GM23338 (cell line): ENCODE data around the gene STIL. TPM values are rescaled to one million over a fixed set of nuclear protein-coding genes. Genes with fewer than 3 reads are reported as not detected.
A peak's percentile ranks its signal among the peaks of the same experiment; 100 is the strongest.

Source experiments
- ATAC-seq: fragments of 200-7000 bp; cut with Tn5 transposase; 3 replicates; pipeline ENCODE4 v1.9.1; 2020
- DNase-seq: peaks from one replicate; pipeline ENCODE4 v3.0.0-alpha.2; 2015; ENCODE audit warnings: low spot score
- H2AFZ ChIP-seq: fragments of 200-600 bp; sonication (generic); 2 replicates; pipeline ENCODE4 v1.8.0; 2016; ENCODE audit warnings: antibody characterized with exemption, mild to moderate bottlenecking, moderate library complexity
- H3F3A ChIP-seq: fragments of 200-600 bp; sonication (generic); replicated peaks from 2 replicates; pipeline ENCODE4 v1.8.0; 2017; ENCODE audit warnings: antibody characterized with exemption, mixed run types, low read depth
- H3K27ac ChIP-seq: fragments of 200-600 bp; sonication (generic); 2 replicates; pipeline ENCODE4 v1.6.1; 2016; ENCODE audit warnings: low read depth
- H3K27me3 ChIP-seq: fragments of 200-600 bp; sonication (generic); 2 replicates; pipeline ENCODE4 v1.8.0; 2016; ENCODE audit warnings: mild to moderate bottlenecking, mixed run types, moderate library complexity; ENCODE audit not compliant: insufficient read depth
- H3K36me3 ChIP-seq: fragments of 200-600 bp; sonication (generic); 2 replicates; pipeline ENCODE4 v1.8.0; 2016; ENCODE audit warnings: mild to moderate bottlenecking; ENCODE audit not compliant: insufficient read depth
- H3K4me1 ChIP-seq: fragments of 200-600 bp; sonication (generic); 2 replicates; pipeline ENCODE4 v1.8.0; 2016; ENCODE audit warnings: mild to moderate bottlenecking, moderate library complexity; ENCODE audit not compliant: insufficient read depth
- H3K4me2 ChIP-seq: fragments of 200-600 bp; sonication (generic); 2 replicates; pipeline ENCODE4 v1.7.1; 2017; ENCODE audit warnings: mixed run types
- H3K4me3 ChIP-seq: fragments of 200-600 bp; sonication (generic); 2 replicates; pipeline ENCODE4 v1.6.1; 2016; ENCODE audit warnings: mixed run types
- H3K79me2 ChIP-seq: fragments of 200-600 bp; sonication (generic); replicated peaks from 2 replicates; pipeline ENCODE4 v1.8.0; 2017; ENCODE audit warnings: mild to moderate bottlenecking; ENCODE audit not compliant: insufficient read depth
- H3K9me2 ChIP-seq: fragments of 200-600 bp; sonication (generic); 2 replicates; pipeline ENCODE4 v1.8.0; 2017; ENCODE audit not compliant: insufficient read depth
- H4K20me1 ChIP-seq: fragments of 200-600 bp; sonication (generic); replicated peaks from 2 replicates; pipeline ENCODE4 v1.8.0; 2017; ENCODE audit warnings: mild to moderate bottlenecking; ENCODE audit not compliant: insufficient read depth
- H3K27ac Mint-ChIP-seq: 2 replicates; pipeline ENCODE4 v1.8.0; 2020; ENCODE audit warnings: inconsistent platforms, mild to moderate bottlenecking, moderate library complexity, mixed read lengths
- H3K27me3 Mint-ChIP-seq: 3 replicates; pipeline ENCODE4 v1.8.0; 2022; ENCODE audit warnings: low read depth, mild to moderate bottlenecking, moderate library complexity, mixed read lengths, inconsistent platforms; ENCODE audit not compliant: insufficient read depth, poor library complexity
- H3K36me3 Mint-ChIP-seq: 3 replicates; pipeline ENCODE4 v1.8.0; 2021; ENCODE audit warnings: low read depth, mild to moderate bottlenecking, inconsistent platforms, moderate library complexity, mixed read lengths
- H3K4me1 Mint-ChIP-seq: 3 replicates; pipeline ENCODE4 v1.8.0; 2020; ENCODE audit warnings: mild to moderate bottlenecking, inconsistent platforms, mixed read lengths
- H3K4me3 Mint-ChIP-seq: 3 replicates; pipeline ENCODE4 v1.8.0; 2021; ENCODE audit warnings: moderate library complexity, mild to moderate bottlenecking, inconsistent platforms, mixed read lengths
- H3K9me3 Mint-ChIP-seq: 3 replicates; pipeline ENCODE4 v1.8.0; 2020; ENCODE audit warnings: moderate library complexity, mild to moderate bottlenecking, inconsistent platforms, mixed read lengths
- CREB1 ChIP-seq: fragments of 250-450 bp; sonication (Bioruptor Pico); IDR thresholded peaks from 2 replicates; pipeline ENCODE4 v1.5.0; 2020; ENCODE audit warnings: low read depth, mild to moderate bottlenecking, moderate library complexity
- CTCF ChIP-seq, 2 experiments: fragments of 200-600 bp in 1 of 2; sonication (generic) in 1 of 2; conservative IDR thresholded peaks; 2 replicates each; pipeline versions ENCODE4 v1.5.1 to v1.6.1; 2016 to 2017; ENCODE audit warnings: antibody characterized with exemption in 2 of 2, low read depth in 2 of 2, mild to moderate bottlenecking in 2 of 2, moderate library complexity in 1 of 2
- ETS1 ChIP-seq: IDR thresholded peaks from 2 replicates; pipeline ENCODE4 v1.6.1; 2016; ENCODE audit warnings: antibody characterized with exemption
- EZH2 ChIP-seq: fragments of 200-600 bp; sonication (generic); IDR thresholded peaks from one replicate; pipeline ENCODE4 v1.8.0; 2017; ENCODE audit warnings: antibody characterized with exemption, mild to moderate bottlenecking, low read depth; ENCODE audit not compliant: unreplicated experiment
- EZH2phosphoT487 ChIP-seq: fragments of 200-600 bp; sonication (generic); IDR thresholded peaks from one replicate; pipeline ENCODE4 v1.8.1; 2018; ENCODE audit warnings: antibody characterized with exemption; ENCODE audit not compliant: unreplicated experiment
- JUNB ChIP-seq: IDR thresholded peaks from one replicate; pipeline ENCODE4 v1.6.1; 2016; ENCODE audit warnings: antibody characterized with exemption; ENCODE audit not compliant: unreplicated experiment
- NANOG ChIP-seq: IDR thresholded peaks from 2 replicates; pipeline ENCODE4 v1.6.1; 2016; ENCODE audit warnings: antibody characterized with exemption, borderline replicate concordance
- POLR2AphosphoS5 ChIP-seq: IDR thresholded peaks from 2 replicates; pipeline ENCODE4 v1.6.1; 2016; ENCODE audit warnings: antibody characterized with exemption, low read depth
- REST ChIP-seq: IDR thresholded peaks from one replicate; pipeline ENCODE4 v1.6.1; 2018; ENCODE audit warnings: antibody characterized with exemption; ENCODE audit not compliant: unreplicated experiment
- STAT1 ChIP-seq: IDR thresholded peaks from one replicate; pipeline ENCODE4 v1.6.1; 2016; ENCODE audit warnings: antibody characterized with exemption; ENCODE audit not compliant: unreplicated experiment
- ZNF114 ChIP-seq: fragments of 250-450 bp; sonication (Bioruptor Pico); IDR thresholded peaks from 2 replicates; pipeline ENCODE4 v1.5.0; 2020; ENCODE audit warnings: mild to moderate bottlenecking, moderate library complexity
- ZNF331 ChIP-seq: fragments of 250-450 bp; sonication (Bioruptor Pico); IDR thresholded peaks from 2 replicates; pipeline ENCODE4 v1.5.0; 2020; ENCODE audit warnings: low read depth, mild to moderate bottlenecking, moderate library complexity
- ZNF462 ChIP-seq: fragments of 250-450 bp; sonication (Bioruptor Pico); IDR thresholded peaks from 2 replicates; pipeline ENCODE4 v1.5.0; 2020; ENCODE audit warnings: mild to moderate bottlenecking, moderate library complexity
- polyA plus RNA-seq: library from polyadenylated mRNA; unstranded; fragments of >200 nt; fragmentation: Nextera tagmentation; extraction: Ambion mirVana; gene quantifications from 2 replicates; pipeline ENCODE4 v1.2.1, GENCODE V29; 2016
- total RNA-seq: library from RNA; depleted of rRNA; stranded (reverse); fragments of >200 nt; shearing (Covaris generic); gene quantifications from 2 replicates; pipeline ENCODE4 v1.2.3, GENCODE V29; 2014

STIL gene
- total and polyA plus RNA-seq, 2 experiments from 2014 or later = 15.6 to 38.2 TPM

- Mint-ChIP-seq H3K27me3 (peaks cover 29% of the 10 kb centered on the region), H3K4me3 (peak overlapping the region; percentile 64), H3K4me1 (peaks cover 31% of the 10 kb centered on the region), H3K36me3 (peaks cover 6% of the 10 kb centered on the region), H3K27ac (no peak overlapping the region), H3K9me3 (peaks cover 10% of the 10 kb centered on the region; the same call in 2 of the 3 replicates)
- no peak for TF ChIP-seq EZH2phosphoT487
- no peak for TF ChIP-seq NANOG
- no peak for TF ChIP-seq STAT1
- TF ChIP-seq EZH2 = no peak
- no peak for TF ChIP-seq ZNF462
- TF ChIP-seq REST = no peak
- TF ChIP-seq ZNF114 (CRISPR knock-in tag) = no peak
- no peak for TF ChIP-seq JUNB
- TF ChIP-seq CTCF (conservative IDR thresholded peaks at IDR 0.05; ENCODE audit: low read depth in 2 of 2) = no peak
- TF ChIP-seq ETS1 = no peak
- TF ChIP-seq ZNF331 (CRISPR knock-in tag) = no peak
- no peak for TF ChIP-seq CREB1 (CRISPR knock-in tag)
- no peak for TF ChIP-seq POLR2AphosphoS5
- Histone ChIP-seq H3K4me1 (peaks cover 24% of the 10 kb centered on the region), H3F3A (no peaks in the 10 kb centered on the region), H3K4me2 (peak overlapping the region; percentile 87), H3K9me2 (0 out of 2 replicates have a peak, but pooled peaks cover 3% of the 10 kb centered on the region), H3K27me3 (peaks cover 64% of the 10 kb centered on the region), H2AFZ (peak overlapping the region; percentile 90), H3K4me3 (peak overlapping the region; percentile 53), H3K79me2 (no peaks in the 10 kb centered on the region), H3K36me3 (no peaks in the 10 kb centered on the region), H3K27ac (no peak overlapping the region), H4K20me1 (no peaks in the 10 kb centered on the region)
- DNase-seq (no peak), ATAC-seq (peak; percentile 42)
These were observed 104.9 kb downstream of the STIL start for GRCh38 chr1:47209091-47209490.
